H1 (cell line): ENCODE data around the gene LHPP.

Experiments used
- CTCF ChIP-seq, 3 experiments: IDR thresholded peaks; 1 replicate in 2 of 3; 2 replicates in 1 of 3; pipeline versions ENCODE4 v1.5.1 to v1.6.1; 2011; ENCODE audit warnings: low read length in 3 of 3, mild to moderate bottlenecking in 3 of 3, inconsistent platforms in 2 of 3, low read depth in 1 of 3, moderate library complexity in 1 of 3; ENCODE audit not compliant: insufficient read depth in 1 of 3; ENCODE audit errors: control extremely low read depth in 1 of 3
- HDAC2 ChIP-seq, 2 experiments: fragments of 300-600 bp in 1 of 2; sonication (generic) in 1 of 2; IDR thresholded peaks; 2 replicates each; pipeline ENCODE4 v1.6.1; 2011 to 2012; ENCODE audit warnings: low read depth in 2 of 2, low read length in 2 of 2, mild to moderate bottlenecking in 2 of 2, moderate library complexity in 2 of 2, borderline replicate concordance in 1 of 2, inconsistent platforms in 1 of 2
- TAF1 ChIP-seq: IDR thresholded peaks from 2 replicates; pipeline ENCODE4 v1.6.1; 2011; ENCODE audit warnings: mild to moderate bottlenecking, low read depth, low read length

- no peak for TF ChIP-seq CTCF (IDR thresholded peaks at IDR 0.05; ENCODE audit: control extremely low read depth in 1 of 3, insufficient read depth in 1 of 3, low read depth in 1 of 3, low read length in 3 of 3)
- TF ChIP-seq TAF1, result no peak
- no peak for TF ChIP-seq HDAC2 (IDR thresholded peaks at IDR 0.05; ENCODE audit: borderline replicate concordance in 1 of 2, low read depth in 2 of 2, low read length in 2 of 2)
These were observed 178.0 kb downstream of the LHPP start for GRCh38 chr10:124639646-124640045.
